ENCODE data around the gene SRD5A1. TPM values are rescaled to one million over a fixed set of nuclear protein-coding genes. Genes with fewer than 3 reads are reported as not detected.

Gene SRD5A1
- total and polyA plus RNA-seq, 2 experiments from 2014 or later, result 18.9 to 20.2 TPM

DNA sequence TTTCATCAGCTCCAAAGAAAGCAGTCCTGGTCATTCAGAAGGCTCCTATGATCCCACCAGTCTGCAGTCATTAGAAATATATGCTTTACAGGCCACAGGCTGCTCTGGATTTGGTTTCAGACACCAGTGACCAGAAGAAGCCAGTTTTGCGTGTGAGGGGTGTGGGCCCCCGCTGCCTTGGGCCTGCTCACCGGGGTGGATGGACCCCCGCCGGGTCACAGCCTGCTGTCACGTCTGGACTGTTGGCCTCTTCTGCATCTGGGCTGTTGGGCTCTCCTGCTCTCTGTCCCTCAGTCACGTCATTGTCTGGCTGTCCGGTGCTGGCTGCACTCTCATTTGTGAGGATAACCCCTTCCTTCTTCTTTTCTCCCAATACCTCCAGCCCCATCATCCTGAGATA lies 33.5 kb upstream of the SRD5A1 start:
- Histone ChIP-seq H3K36me3 (ENCODE audit: low read depth) (peaks cover 35% of the 10 kb centered on the region), H3K9ac (no peak overlapping the region)
- in situ Hi-C loops (cut with MboI), result no loop called here

DNA sequence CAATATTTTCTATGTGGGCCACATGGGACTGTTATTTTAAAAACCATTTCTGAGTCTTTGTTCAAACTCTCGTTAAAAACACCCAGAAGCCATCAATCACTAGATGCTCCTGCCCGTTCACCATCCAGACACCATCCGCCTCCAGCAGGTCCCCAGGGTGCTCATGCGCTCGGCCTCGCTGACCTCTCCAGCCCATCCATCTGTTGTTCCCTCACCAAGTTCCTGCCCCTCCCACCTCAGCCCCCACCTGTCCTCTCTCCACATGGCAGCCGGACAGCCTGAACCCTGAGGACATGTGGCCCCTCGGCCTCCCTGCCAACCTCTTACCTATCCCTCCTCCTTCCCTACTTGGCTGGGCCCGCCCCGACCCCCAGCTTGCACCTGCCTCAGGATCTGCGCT lies 32.0 kb upstream of the SRD5A1 start:
- Histone ChIP-seq H3K27me3 (replicated peaks; ENCODE audit: insufficient read depth) (no peaks in the 10 kb centered on the region), H3K36me3 (ENCODE audit: low read depth) (peaks cover 45% of the 10 kb centered on the region), H3K9me3 (ENCODE audit: low read depth) (no peaks in the 10 kb centered on the region), H3K4me2 (ENCODE audit: unreplicated experiment) (no peak overlapping the region), H3K79me2 (ENCODE audit: insufficient read depth) (no peaks in the 10 kb centered on the region), H3K9me2 (ENCODE audit: insufficient read depth) (no peaks in the 10 kb centered on the region), H4K20me1 (ENCODE audit: insufficient read depth) (no peaks in the 10 kb centered on the region), H2AFZ (no peak overlapping the region), H3K9ac (no peak overlapping the region), H3F3A (ENCODE audit: insufficient read depth) (peaks cover 18% of the 10 kb centered on the region), H3K27ac (no peak overlapping the region), H3K4me3 (no peak overlapping the region), H3K4me1 (ENCODE audit: insufficient read depth) (peaks cover 4% of the 10 kb centered on the region)
- in situ Hi-C loops (cut with MboI), result no loop called here
- 90 to 93% methylated on average over 11 of the region's 11 CpGs for WGBS, 2 experiments (ENCODE audit: low coverage in 1 of 2, low lambda C conversion rate in 2 of 2, missing lambda C conversion rate in 2 of 2)
- no peak for DNase-seq
- TF ChIP-seq EZH2 (IDR thresholded peaks at IDR 0.05; ENCODE audit: insufficient read depth, poor library complexity, severe bottlenecking), result no peak
- no peak for TF ChIP-seq EZH2phosphoT487 (IDR thresholded peaks at IDR 0.05; ENCODE audit: insufficient read depth, low read depth)

More for the DNA sequence above, 33.5 kb upstream of the SRD5A1 start:
- H3K4me2 ChIP-seq (ENCODE audit: unreplicated experiment), result no peak overlapping the region
- 94 to 97% methylated on average over 8 of the region's 8 CpGs for WGBS, 2 experiments (ENCODE audit: low coverage in 1 of 2, low lambda C conversion rate in 2 of 2, missing lambda C conversion rate in 2 of 2)
- H2AFZ ChIP-seq, result no peak overlapping the region
- no peaks in the 10 kb centered on the region for H3K79me2 ChIP-seq (ENCODE audit: insufficient read depth)
- TF ChIP-seq EZH2phosphoT487 (IDR thresholded peaks at IDR 0.05; ENCODE audit: insufficient read depth, low read depth) (no peak), EZH2 (IDR thresholded peaks at IDR 0.05; ENCODE audit: insufficient read depth, poor library complexity, severe bottlenecking) (no peak)
- no peaks in the 10 kb centered on the region for H4K20me1 ChIP-seq (ENCODE audit: insufficient read depth)
- H3F3A ChIP-seq (ENCODE audit: insufficient read depth), result peaks cover 18% of the 10 kb centered on the region
- H3K27ac ChIP-seq, result no peak overlapping the region
- no peak overlapping the region for H3K4me3 ChIP-seq
- peaks cover 4% of the 10 kb centered on the region for H3K4me1 ChIP-seq (ENCODE audit: insufficient read depth)
- H3K9me2 ChIP-seq (ENCODE audit: insufficient read depth), result no peaks in the 10 kb centered on the region
- no peaks in the 10 kb centered on the region for H3K9me3 ChIP-seq (ENCODE audit: low read depth)
- DNase-seq, result no peak
- no peaks in the 10 kb centered on the region for H3K27me3 ChIP-seq (replicated peaks; ENCODE audit: insufficient read depth)

DNA sequence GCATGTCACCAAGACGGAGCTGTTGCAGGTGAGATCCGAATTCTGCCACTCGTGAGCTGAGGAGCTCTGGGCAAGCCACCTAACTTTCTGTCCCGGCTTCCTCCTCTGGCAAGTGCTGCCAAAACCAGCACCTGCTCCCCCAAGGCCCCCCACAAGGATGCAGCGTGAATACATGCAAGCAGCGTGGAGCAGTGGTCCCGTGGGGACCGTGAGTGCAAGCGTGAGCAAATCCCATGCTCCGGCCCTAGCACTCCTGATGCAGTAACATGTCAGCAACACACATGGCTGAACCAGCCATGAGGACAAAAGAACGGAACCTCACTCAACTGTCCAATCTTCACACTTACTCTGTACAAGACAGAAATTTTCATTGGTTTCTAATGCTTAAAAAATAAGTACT lies 31.4 kb upstream of the SRD5A1 start:
- no peak overlapping the region for H3K4me2 ChIP-seq (ENCODE audit: unreplicated experiment)
- H3K9ac ChIP-seq, result no peak overlapping the region
- DNase-seq, result no peak
- no peaks in the 10 kb centered on the region for H3K9me2 ChIP-seq (ENCODE audit: insufficient read depth)
- TF ChIP-seq EZH2 (IDR thresholded peaks at IDR 0.05; ENCODE audit: insufficient read depth, poor library complexity, severe bottlenecking) (no peak), EZH2phosphoT487 (IDR thresholded peaks at IDR 0.05; ENCODE audit: insufficient read depth, low read depth) (no peak)
- H3K4me3 ChIP-seq, result no peak overlapping the region
- in situ Hi-C loops (cut with MboI), result no loop called here
- no peaks in the 10 kb centered on the region for H3K79me2 ChIP-seq (ENCODE audit: insufficient read depth)
- H3K9me3 ChIP-seq (ENCODE audit: low read depth), result no peaks in the 10 kb centered on the region
- H3K36me3 ChIP-seq (ENCODE audit: low read depth), result peaks cover 50% of the 10 kb centered on the region
- H2AFZ ChIP-seq, result no peak overlapping the region
- peaks cover 18% of the 10 kb centered on the region for H3F3A ChIP-seq (ENCODE audit: insufficient read depth)
- 95 to 96% methylated on average over 11 of the region's 11 CpGs for WGBS, 2 experiments (ENCODE audit: low coverage in 1 of 2, low lambda C conversion rate in 2 of 2, missing lambda C conversion rate in 2 of 2)
- H3K27me3 ChIP-seq (replicated peaks; ENCODE audit: insufficient read depth), result no peaks in the 10 kb centered on the region
- no peaks in the 10 kb centered on the region for H4K20me1 ChIP-seq (ENCODE audit: insufficient read depth)
- peaks cover 4% of the 10 kb centered on the region for H3K4me1 ChIP-seq (ENCODE audit: insufficient read depth)
- no peak overlapping the region for H3K27ac ChIP-seq

DNA sequence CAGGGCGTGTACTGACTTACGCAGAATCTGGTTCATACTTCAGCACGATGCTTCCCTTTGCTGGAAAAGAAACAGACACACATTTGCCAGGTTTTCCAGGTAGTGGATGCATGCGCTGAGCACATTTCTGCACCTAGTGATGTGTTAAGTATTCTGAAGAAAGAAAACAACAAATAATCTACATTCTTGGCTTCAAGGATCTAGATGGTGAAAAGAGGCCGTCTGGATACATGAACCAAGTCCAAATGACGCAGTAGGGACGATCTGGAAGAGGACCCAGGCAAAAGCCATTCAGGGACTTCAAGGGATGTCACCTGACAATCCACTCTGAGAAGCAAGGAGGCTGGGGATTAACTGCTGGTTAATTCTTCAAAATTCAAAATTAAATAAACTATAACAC lies 30.8 kb upstream of the SRD5A1 start:
- Histone ChIP-seq H3K36me3 (ENCODE audit: low read depth) (peaks cover 56% of the 10 kb centered on the region), H3K9ac (no peak overlapping the region), H3K4me2 (ENCODE audit: unreplicated experiment) (no peak overlapping the region), H4K20me1 (ENCODE audit: insufficient read depth) (no peaks in the 10 kb centered on the region), H3K27ac (no peak overlapping the region), H3K9me3 (ENCODE audit: low read depth) (no peaks in the 10 kb centered on the region), H3K9me2 (ENCODE audit: insufficient read depth) (no peaks in the 10 kb centered on the region), H3K79me2 (ENCODE audit: insufficient read depth) (no peaks in the 10 kb centered on the region; the same call in 1 of the 2 replicates), H3K4me3 (no peak overlapping the region), H3K4me1 (ENCODE audit: insufficient read depth) (peaks cover 4% of the 10 kb centered on the region), H3K27me3 (replicated peaks; ENCODE audit: insufficient read depth) (no peaks in the 10 kb centered on the region), H3F3A (ENCODE audit: insufficient read depth) (peaks cover 18% of the 10 kb centered on the region; the same call in 1 of the 2 replicates), H2AFZ (no peak overlapping the region)
- WGBS, 2 experiments (ENCODE audit: low coverage in 1 of 2, low lambda C conversion rate in 2 of 2, missing lambda C conversion rate in 2 of 2), result 85 to 88% methylated on average over 7 of the region's 7 CpGs
- in situ Hi-C loops (cut with MboI), result no loop called here
- TF ChIP-seq EZH2 (IDR thresholded peaks at IDR 0.05; ENCODE audit: insufficient read depth, poor library complexity, severe bottlenecking) (no peak), EZH2phosphoT487 (IDR thresholded peaks at IDR 0.05; ENCODE audit: insufficient read depth, low read depth) (no peak)
- DNase-seq, result no peak

DNA sequence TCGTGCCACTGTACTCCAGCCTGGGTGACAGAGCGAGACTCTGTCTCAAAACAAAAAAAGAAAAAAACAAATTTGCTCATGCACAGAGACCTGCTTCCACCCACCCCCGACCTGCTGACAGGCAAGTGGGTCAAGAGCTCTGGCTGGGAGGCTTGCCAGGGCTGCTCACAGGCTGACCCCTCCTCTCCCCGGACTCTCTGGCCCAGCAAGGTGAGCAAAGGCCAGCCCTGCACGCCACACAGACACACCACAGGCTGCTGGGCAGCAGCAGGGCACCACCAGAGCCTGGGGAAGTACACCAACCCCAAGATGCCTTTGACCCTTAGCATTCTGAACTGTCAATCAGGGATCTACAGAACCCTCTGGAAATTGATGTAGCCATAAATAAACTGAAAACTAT lies 29.6 kb upstream of the SRD5A1 start:
- no peaks in the 10 kb centered on the region for H3K27me3 ChIP-seq (replicated peaks; ENCODE audit: insufficient read depth)
- H3F3A ChIP-seq (ENCODE audit: insufficient read depth), result 0 out of 2 replicates have a peak, but pooled peaks cover 6% of the 10 kb centered on the region
- WGBS, 2 experiments (ENCODE audit: low coverage in 1 of 2, low lambda C conversion rate in 2 of 2, missing lambda C conversion rate in 2 of 2), result 94 to 100% methylated on average over 4 to 5 of the region's 5 CpGs
- H3K36me3 ChIP-seq (ENCODE audit: low read depth), result peaks cover 67% of the 10 kb centered on the region
- in situ Hi-C loops (cut with MboI), result no loop called here
- H4K20me1 ChIP-seq (ENCODE audit: insufficient read depth), result no peaks in the 10 kb centered on the region
- TF ChIP-seq EZH2phosphoT487 (IDR thresholded peaks at IDR 0.05; ENCODE audit: insufficient read depth, low read depth) (no peak), EZH2 (IDR thresholded peaks at IDR 0.05; ENCODE audit: insufficient read depth, poor library complexity, severe bottlenecking) (no peak)
- H3K4me3 ChIP-seq, result no peak overlapping the region
- no peak overlapping the region for H2AFZ ChIP-seq
- no peaks in the 10 kb centered on the region for H3K4me1 ChIP-seq (ENCODE audit: insufficient read depth)
- no peaks in the 10 kb centered on the region for H3K9me3 ChIP-seq (ENCODE audit: low read depth)
- H3K9ac ChIP-seq, result no peak overlapping the region
- DNase-seq, result no peak
- H3K4me2 ChIP-seq (ENCODE audit: unreplicated experiment), result no peak overlapping the region
- H3K27ac ChIP-seq, result no peak overlapping the region
- no peaks in the 10 kb centered on the region for H3K9me2 ChIP-seq (ENCODE audit: insufficient read depth)
- H3K79me2 ChIP-seq (ENCODE audit: insufficient read depth), result peaks cover 11% of the 10 kb centered on the region; the same call in 1 of the 2 replicates
